NOMO-1 treated with dmso at 0.1 percent for 144 hours (cell line): ENCODE data around the gene WSCD2.
A peak's percentile ranks its signal among the peaks of the same experiment; 100 is the strongest.

Experiments
- DNase-seq: peaks from one replicate; lab custom pipeline; 2025; ENCODE audit not compliant: unreplicated experiment; lab: John Stamatoyannopoulos, UW

Gene WSCD2

DNA sequence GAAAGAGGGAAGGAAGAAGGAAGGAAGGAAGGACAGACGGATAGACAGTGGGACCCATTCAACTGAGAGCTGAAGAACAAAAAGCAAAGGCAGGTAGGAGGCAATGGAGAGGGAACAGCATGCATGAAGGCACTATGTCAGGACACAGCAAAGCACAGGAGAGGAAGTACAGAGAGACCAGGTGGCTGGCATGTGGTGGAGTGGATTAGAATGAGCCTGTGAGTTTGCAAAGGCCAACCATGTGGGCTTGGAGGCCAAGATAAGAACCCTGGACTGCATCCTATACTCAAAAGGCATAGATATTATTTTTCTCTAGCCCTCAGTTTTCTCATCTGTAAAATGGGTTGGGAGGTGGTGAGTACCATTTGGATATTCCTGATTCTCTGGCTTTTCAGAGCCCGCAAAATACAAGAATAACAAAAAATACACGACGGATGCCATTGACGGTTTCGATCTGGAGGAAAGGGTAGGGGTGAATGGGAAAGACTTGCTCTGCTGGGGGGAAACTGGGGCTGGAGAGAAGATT, 102.9 kb downstream of the WSCD2 start:
- no peak for DNase-seq

- no peak for DNase-seq
Measured at GRCh38 chr12:108232565-108232964, 103.5 kb downstream of the WSCD2 start.

GRCh38 chr12:108234158-108234557, 105.1 kb downstream of the WSCD2 start:
- peak; percentile 6 for DNase-seq

DNA sequence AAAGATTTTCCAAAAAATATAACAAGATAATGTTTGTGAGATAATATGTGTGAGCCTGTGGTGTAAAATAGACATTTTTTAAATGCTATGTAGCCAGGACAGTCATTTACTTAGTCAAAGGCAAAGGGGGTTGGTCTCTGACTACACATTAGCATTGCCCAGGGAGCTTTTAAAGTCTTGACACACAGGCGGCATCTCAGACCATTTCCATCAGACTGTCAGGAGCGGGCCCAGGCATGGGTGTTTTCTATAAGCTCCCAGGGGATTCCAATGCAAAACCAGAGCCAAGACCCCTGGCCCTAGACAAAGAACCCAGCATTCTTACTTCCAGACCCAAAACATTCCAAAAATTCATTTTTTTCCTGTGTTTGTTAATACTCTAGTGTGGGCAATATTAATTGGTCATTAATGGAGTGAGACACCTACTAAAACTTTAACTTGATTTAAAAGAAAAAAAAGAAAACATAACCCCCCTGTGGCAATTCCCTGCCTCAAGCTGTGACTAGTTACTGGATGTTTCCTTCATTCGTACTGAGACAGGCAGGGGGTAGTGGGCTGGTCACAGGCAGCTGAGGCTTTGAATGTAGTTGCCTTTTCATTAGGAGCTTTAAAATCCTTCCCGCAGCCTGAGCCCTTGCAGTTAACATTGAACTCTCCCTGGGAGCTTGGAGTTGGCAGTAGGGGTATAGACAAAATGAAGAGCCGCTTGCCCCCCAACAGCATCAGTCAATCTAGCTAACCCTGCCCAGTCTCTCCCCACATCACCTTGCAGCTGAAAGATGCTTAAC, 106.3 kb downstream of the WSCD2 start:
- DNase-seq: no peak

- DNase-seq: no peak
Measured at GRCh38 chr12:108235985-108236263, 106.8 kb downstream of the WSCD2 start.

DNA sequence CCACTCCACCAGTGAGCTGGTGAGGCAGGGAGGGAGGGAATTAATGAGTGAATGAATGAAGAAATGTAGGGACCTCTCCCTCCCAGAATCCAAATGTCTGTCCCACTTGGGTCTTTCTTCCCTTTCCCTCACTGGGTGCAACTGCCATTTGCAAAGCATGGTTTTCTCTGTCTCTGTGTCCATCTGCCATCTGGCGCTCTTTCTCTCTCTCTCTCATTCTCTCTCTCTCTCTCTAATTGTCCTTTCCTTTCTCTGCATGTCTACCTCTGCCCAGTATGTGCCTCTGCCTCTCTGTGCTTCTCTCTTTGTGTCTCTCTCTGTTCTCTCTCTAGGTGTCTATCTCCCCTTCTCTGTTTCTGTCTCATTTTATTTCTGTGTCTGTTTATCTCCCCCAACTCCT, 107.3 kb downstream of the WSCD2 start:
- DNase-seq: no peak

- DNase-seq: no peak
Measured at GRCh38 chr12:108237272-108237671, 108.2 kb downstream of the WSCD2 start.

DNA sequence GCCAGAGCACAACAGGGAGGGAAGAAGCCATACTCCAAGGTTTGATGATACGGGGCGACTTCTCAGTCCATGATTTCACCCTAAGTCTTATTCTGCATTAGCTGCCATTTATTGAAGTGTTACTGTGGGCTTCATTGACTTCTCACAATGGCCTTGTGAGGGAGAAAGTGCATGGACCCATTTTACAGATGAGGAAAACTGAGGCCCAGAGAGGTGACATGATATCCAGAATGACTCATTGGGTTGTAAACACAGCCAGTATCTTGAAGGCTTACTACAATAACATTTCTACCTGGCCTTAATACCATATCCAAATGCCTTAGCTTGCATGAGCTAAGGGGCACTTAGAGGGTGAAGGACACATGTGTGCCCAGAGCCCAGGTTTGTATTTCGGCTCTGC, 109.4 kb downstream of the WSCD2 start:
- DNase-seq: no peak

DNA sequence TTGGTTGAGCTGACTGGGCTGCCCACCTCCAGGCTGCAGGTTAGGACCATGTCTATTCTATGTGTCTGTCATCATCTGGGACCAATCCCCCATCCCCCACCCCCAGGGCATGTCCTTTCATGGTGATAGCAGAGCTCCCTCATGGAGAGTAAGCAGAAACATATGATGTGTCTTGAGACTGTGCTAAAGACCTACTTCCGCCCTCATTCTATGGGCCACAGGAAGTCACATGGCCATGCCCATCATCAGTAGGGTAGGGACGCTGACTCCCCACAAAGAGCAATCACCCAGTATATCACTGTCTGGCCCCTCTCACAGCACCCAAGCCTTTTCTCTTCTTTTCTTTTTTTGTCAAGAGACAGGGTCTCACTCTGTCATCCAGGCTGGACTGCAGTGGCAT, 110.3 kb downstream of the WSCD2 start:
- no peak for DNase-seq

DNA sequence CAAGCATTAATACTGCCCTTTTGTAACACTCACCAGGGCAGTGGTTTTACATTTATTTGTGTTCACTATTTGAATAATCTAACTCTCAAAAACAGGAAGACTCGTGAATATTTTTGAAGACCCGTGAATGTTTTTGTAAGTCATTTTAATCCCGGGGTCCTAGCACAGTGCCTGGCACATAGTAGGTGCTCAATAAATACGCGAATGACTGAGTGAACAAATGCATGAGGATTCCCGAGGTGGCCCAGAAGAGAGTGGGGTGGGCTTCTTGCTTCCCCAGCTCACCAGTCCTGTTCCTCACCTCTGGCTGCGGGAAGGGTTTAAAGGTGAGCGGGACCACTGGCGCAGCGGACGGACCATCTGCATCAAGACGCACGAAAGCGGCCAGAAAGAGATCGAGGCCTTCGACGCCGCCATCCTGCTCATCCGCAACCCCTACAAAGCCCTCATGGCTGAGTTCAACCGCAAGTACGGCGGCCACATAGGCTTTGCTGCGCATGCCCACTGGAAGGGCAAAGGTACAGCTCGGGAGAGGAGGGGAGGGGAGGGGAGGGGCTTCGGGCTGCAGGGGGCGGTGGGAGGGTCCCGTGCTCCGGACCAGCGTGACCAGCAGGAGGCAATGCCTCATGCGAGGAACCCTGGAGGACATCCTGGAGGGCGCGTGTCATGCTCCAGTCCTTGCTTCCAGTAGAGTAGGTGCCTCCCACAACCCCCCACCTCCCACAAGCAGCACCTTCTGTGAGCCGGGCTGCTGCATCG, 111.1 kb downstream of the WSCD2 start:
- no peak for DNase-seq

- DNase-seq: no peak
Measured at GRCh38 chr12:108240928-108241327, 111.8 kb downstream of the WSCD2 start.

GRCh38 chr12:108241986-108242703, 113.1 kb downstream of the WSCD2 start:
- DNase-seq: no peak

DNA sequence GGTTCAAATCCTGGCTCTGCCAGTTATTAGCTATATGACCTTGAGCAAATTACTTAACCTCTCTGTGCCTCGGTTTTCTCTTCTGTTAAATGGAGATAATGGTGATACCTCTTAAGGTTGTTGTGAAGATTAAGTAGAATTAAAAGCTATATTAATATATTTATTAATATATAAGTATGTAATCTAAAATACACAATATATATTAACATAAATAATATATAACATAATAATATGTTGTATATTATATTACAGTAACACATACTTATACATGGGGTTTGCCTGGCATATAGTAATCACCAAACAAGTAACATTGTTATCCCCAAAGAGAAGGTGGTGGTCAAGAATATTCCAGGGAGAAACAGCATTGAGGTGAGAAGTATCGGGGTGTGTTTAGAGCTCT, 118.0 kb downstream of the WSCD2 start:
- DNase-seq: no peak

DNA sequence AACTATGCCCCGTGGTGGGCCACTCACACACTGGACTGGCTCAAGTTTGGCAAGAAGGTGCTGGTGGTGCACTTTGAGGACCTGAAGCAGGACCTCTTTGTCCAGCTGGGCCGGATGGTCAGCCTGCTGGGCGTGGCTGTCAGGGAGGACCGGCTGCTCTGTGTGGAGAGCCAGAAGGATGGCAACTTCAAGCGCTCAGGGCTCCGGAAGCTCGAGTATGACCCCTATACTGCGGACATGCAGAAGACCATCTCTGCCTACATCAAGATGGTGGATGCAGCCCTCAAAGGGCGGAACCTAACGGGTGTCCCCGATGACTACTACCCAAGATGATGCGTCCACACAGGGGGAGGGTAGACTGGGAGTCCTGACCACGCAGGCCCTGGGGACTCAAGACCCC, 118.9 kb downstream of the WSCD2 start:
- DNase-seq: no peak

- no peak for DNase-seq
Measured at GRCh38 chr12:108252523-108252922, 123.4 kb downstream of the WSCD2 start.

- DNase-seq: no peak
Measured at GRCh38 chr12:108253540-108253939, 124.5 kb downstream of the WSCD2 start.

GRCh38 chr12:108254030-108254429, 124.9 kb downstream of the WSCD2 start:
- DNase-seq: no peak

DNA sequence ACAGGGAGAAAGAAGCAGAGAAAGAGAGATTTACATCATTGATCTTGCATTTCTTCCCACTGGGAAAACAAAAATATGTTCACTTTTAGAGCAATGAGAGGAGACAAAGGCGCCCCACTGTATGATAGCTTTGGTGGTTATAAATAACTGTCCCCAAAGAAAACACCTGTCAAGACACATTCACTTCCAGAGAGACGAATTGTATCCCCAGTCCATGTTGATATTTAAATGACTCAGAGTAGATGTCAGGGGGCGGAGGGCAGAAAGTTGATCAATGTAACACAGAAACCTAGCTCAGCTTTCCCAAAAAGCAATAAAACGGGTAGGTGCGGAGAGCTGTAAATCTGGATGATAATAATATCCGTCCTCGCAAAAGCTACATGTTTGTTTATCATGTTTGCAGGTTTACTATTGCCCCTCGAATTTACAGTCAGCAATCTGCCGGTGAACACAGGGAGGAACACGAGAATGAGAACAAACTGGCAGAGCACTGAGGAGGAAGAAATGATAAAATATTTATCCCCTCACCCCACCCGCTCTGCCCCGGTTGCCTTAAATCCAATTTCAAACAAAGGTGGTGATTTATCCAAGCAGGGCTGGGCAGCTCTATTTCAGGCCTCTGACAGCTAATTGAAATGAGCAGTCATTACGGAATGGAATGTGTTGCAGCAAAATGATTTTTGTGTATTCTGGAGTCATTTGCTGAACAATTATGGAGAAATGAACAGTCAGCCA, 125.6 kb downstream of the WSCD2 start:
- DNase-seq: no peak

DNA sequence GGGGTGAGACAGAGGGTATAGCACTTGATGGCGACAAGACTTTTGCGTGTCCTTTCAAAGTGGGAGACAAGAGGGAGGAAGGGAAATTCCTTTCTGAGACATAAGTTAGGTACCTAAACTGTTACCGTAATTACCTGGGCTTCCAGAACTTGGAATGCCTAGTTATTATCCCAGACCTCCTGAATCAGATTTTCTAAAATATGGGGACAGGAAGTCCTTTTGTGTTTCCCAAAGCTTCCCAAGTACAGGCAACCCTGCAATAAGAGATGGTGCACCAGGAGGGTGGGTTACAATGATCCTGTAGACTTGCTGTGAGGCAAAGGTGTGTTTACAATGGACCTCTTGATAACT, 126.1 kb downstream of the WSCD2 start:
- DNase-seq: no peak

- DNase-seq: no peak
Measured at GRCh38 chr12:108257004-108257403, 127.9 kb downstream of the WSCD2 start.

- DNase-seq: no peak
Measured at GRCh38 chr12:108257610-108258106, 128.6 kb downstream of the WSCD2 start.
